Activated CD4-positive, alpha-beta T cell treated with anti-CD3 and anti-CD28 coated beads, Interleukin-10, Interleukin-2, amounts not matched to agents 100 ng/mL and 50 ng/mL, durations not matched to agents 16 hours and 8 hours (primary cell): ENCODE measurements around the gene CDC34.

Experiments
- DNase-seq: peaks from one replicate; pipeline ENCODE4 v3.0.0-alpha.2; 2020

Gene CDC34

GRCh38 chr19:497869-498510, 33.6 kb upstream of the CDC34 start:
- no peak for DNase-seq

- no peak for DNase-seq
These were observed 33.1 kb upstream of the CDC34 start for GRCh38 chr19:498511-498891.

- no peak for DNase-seq
These were observed 32.5 kb upstream of the CDC34 start for GRCh38 chr19:498977-499623.

GRCh38 chr19:501646-502045, 29.9 kb upstream of the CDC34 start:
- no peak for DNase-seq

GRCh38 chr19:504616-505015, 26.9 kb upstream of the CDC34 start:
- DNase-seq, result no peak

GRCh38 chr19:506404-507285, 24.9 kb upstream of the CDC34 start:
- peak; percentile 98 for DNase-seq

GRCh38 chr19:507286-508203, 24.0 kb upstream of the CDC34 start, which contains the start of gene TPGS1:
Gene TPGS1 (plus strand): TSS chr19:507497. CDS start chr19:507507, 10 bp downstream.
- peak; percentile 88 for DNase-seq

- no peak for DNase-seq
These were observed 23.1 kb upstream of the CDC34 start for GRCh38 chr19:508204-509150.

- peak; percentile 97 for DNase-seq
These were observed 20.9 kb upstream of the CDC34 start for GRCh38 chr19:510606-511100.

GRCh38 chr19:511101-511851, 20.3 kb upstream of the CDC34 start:
- peak; percentile 86 for DNase-seq

- DNase-seq, result no peak
These were observed 18.8 kb upstream of the CDC34 start for GRCh38 chr19:512547-513365.

GRCh38 chr19:513368-514165, 18.0 kb upstream of the CDC34 start:
- DNase-seq, result no peak

GRCh38 chr19:514166-514663, 17.3 kb upstream of the CDC34 start:
- DNase-seq, result no peak

- DNase-seq, result no peak
These were observed 13.6 kb upstream of the CDC34 start for GRCh38 chr19:517721-518597.

GRCh38 chr19:518598-519231, 12.8 kb upstream of the CDC34 start:
- DNase-seq, result peak; percentile 43

GRCh38 chr19:519449-519865, 12.1 kb upstream of the CDC34 start:
- DNase-seq, result no peak

- DNase-seq, result no peak
These were observed 8.8 kb upstream of the CDC34 start for GRCh38 chr19:522726-523125.
